ENCODE results near the gene AATK. TPM values are rescaled to one million over a fixed set of nuclear protein-coding genes. Genes with fewer than 3 reads are reported as not detected.
A peak's percentile ranks its signal among the peaks of the same experiment; 100 is the strongest.

Gene AATK
- total RNA-seq, 6 donors from 2014 or later, result 39.2 to 144 (median 92.2) TPM

DNA sequence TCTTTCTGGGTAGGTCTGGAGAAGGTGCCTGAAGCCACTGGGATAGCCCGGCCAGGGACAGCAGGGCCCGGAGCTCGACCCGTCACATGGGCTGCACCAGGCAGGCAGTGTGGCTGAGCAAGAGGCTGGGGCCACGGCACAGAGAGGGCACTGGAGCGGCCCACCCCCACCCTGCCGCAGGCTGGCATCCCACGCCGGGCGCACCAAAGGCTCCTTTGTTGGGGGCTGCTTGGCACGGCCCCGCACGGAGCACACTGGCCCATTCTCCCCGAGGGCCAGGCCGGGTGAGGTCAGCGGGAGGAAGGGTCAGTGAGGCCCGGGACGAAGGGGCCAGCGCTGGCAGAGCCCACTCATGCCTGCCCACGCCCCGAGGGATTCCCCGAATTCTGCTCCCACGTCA is 37.2 kb downstream of the AATK start:
- Histone ChIP-seq H3K36me3 (peaks cover 0 to 40% (median 8%) of the 10 kb centered on the region in 4 donors), H3K4me3 (no peak overlapping the region), H3K9me3 (no peaks in the 10 kb centered on the region), H3K27me3 (no peaks in the 10 kb centered on the region), H3K4me1 (peaks cover 0 to 24% (median 12%) of the 10 kb centered on the region in 4 donors), H3K27ac (no peak overlapping the region)
- WGBS, 2 donors, result 92% methylated on average over 23 of the region's 23 CpGs; no CpG with 5 or more reads in 1 of the 2 donors
- TF ChIP-seq CTCF (IDR thresholded peaks at IDR 0.05) (no peak), EP300 (IDR thresholded peaks at IDR 0.05) (no peak), POLR2AphosphoS5 (IDR thresholded peaks at IDR 0.05) (no peak), POLR2A (IDR thresholded peaks at IDR 0.05) (no peak)
- ATAC-seq (ENCODE audit: low FRiP score in 2 of 2) (no peak), DNase-seq (peak in 1 of 2 donors; percentile 79)

GRCh38 chr17:81128338-81128737 is 37.7 kb downstream of the AATK start:
- 87 to 100% methylated on average over 3 to 13 of the region's 14 CpGs for WGBS, 2 donors
- Histone ChIP-seq H3K4me1 (peaks cover 0 to 19% (median 10%) of the 10 kb centered on the region in 4 donors), H3K36me3 (peaks cover 0 to 44% (median 8%) of the 10 kb centered on the region in 4 donors), H3K4me3 (no peak overlapping the region), H3K9me3 (no peaks in the 10 kb centered on the region), H3K27me3 (no peaks in the 10 kb centered on the region), H3K27ac (no peak overlapping the region)
- no peak for ATAC-seq (ENCODE audit: low FRiP score in 2 of 2)
- no peak for TF ChIP-seq POLR2AphosphoS5 (IDR thresholded peaks at IDR 0.05)
- TF ChIP-seq CTCF (IDR thresholded peaks at IDR 0.05), result no peak
- TF ChIP-seq POLR2A (IDR thresholded peaks at IDR 0.05), result no peak
- TF ChIP-seq EP300 (IDR thresholded peaks at IDR 0.05), result no peak
- peak in 1 of 2 donors; percentile 46 for DNase-seq

GRCh38 chr17:81127526-81128177 is 38.4 kb downstream of the AATK start:
- Histone ChIP-seq H3K4me3 (no peak overlapping the region), H3K27me3 (no peaks in the 10 kb centered on the region), H3K27ac (no peak overlapping the region), H3K36me3 (peaks cover 0 to 49% (median 10%) of the 10 kb centered on the region in 4 donors), H3K4me1 (peaks cover 0 to 13% (median 7%) of the 10 kb centered on the region in 4 donors), H3K9me3 (no peaks in the 10 kb centered on the region)
- peak in 1 of 2 donors; percentile 76 for DNase-seq
- ATAC-seq (ENCODE audit: low FRiP score in 2 of 2), result no peak
- 90 to 93% methylated on average over 15 to 24 of the region's 25 CpGs for WGBS, 2 donors
- no peak for TF ChIP-seq EP300 (IDR thresholded peaks at IDR 0.05)
- no peak for TF ChIP-seq POLR2A (IDR thresholded peaks at IDR 0.05)
- TF ChIP-seq POLR2AphosphoS5 (IDR thresholded peaks at IDR 0.05), result no peak
- no peak for TF ChIP-seq CTCF (IDR thresholded peaks at IDR 0.05)

DNA sequence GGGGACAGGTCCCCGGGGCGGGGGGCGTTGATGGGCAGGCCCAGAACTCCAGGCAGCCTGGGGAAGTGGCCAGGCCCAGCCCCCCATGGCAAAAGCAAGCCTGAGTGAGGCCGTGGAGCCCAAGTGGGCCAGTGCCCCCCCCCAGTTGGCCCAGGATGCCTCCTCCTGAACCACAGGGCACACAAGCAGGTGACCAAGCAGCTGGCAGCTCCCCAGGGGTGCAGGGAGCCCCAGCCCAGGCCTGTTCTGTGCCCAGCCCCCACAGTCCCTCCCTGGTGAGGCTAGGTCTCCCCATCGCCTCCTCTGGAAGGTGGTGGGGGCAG is 38.9 kb downstream of the AATK start:
- no peak overlapping the region for H3K27ac ChIP-seq
- WGBS, 2 donors, result no CpG with 5 or more reads among the region's 5 CpGs
- no peak for ATAC-seq (ENCODE audit: low FRiP score in 2 of 2)
- H3K27me3 ChIP-seq, result no peaks in the 10 kb centered on the region
- peak in 1 of 2 donors; percentile 53 for DNase-seq
- TF ChIP-seq CTCF (IDR thresholded peaks at IDR 0.05) (no peak), EP300 (IDR thresholded peaks at IDR 0.05) (no peak), POLR2A (IDR thresholded peaks at IDR 0.05) (no peak)
- no peak overlapping the region for H3K4me3 ChIP-seq
- no peaks in the 10 kb centered on the region for H3K9me3 ChIP-seq
- peaks cover 0 to 13% (median 7%) of the 10 kb centered on the region in 4 donors for H3K4me1 ChIP-seq
- H3K36me3 ChIP-seq, result peaks cover 0 to 55% (median 11%) of the 10 kb centered on the region in 4 donors

Measured in upper lobe of left lung (tissue), 6 donors.